MCF 10A (cell line): ENCODE data around the gene KDM5B. TPM values are rescaled to one million over a fixed set of nuclear protein-coding genes. Genes with fewer than 3 reads are reported as not detected.

Experiments
- BruUV-seq: library from RNA; stranded (reverse); fragments of 400-500 nt; replicated peaks from 2 replicates; lab custom pipeline; 2021; lab: Mats Ljungman, UMichigan
- CTCF ChIA-PET: fragments of 300-600 bp; sonication (Branson Sonifier 250); formaldehyde crosslinking; extraction: SDS; loops from one replicate; lab custom pipeline; 2021; ENCODE audit warnings: antibody characterized with exemption, inconsistent platforms; lab: Yijun Ruan, JAX
- POLR2A ChIA-PET: fragments of 300-600, 350-650 bp; sonication (Branson Sonifier 250); formaldehyde crosslinking; extraction: SDS; loops from one replicate; lab custom pipeline; 2020; ENCODE audit warnings: antibody characterized with exemption, inconsistent platforms; lab: Yijun Ruan, JAX
- DNase-seq: peaks from one replicate; pipeline ENCODE4 v3.0.0-alpha.2; 2018; ENCODE audit not compliant: unreplicated experiment
- H3K27ac Mint-ChIP-seq: one replicate; pipeline ENCODE4 v1.8.0; 2022; ENCODE audit warnings: mild to moderate bottlenecking, low read depth, mixed read lengths; ENCODE audit not compliant: unreplicated experiment
- H3K27me3 Mint-ChIP-seq: one replicate; pipeline ENCODE4 v1.8.0; 2022; ENCODE audit warnings: mixed read lengths; ENCODE audit not compliant: insufficient read depth, unreplicated experiment
- H3K36me3 Mint-ChIP-seq: one replicate; pipeline ENCODE4 v1.8.0; 2022; ENCODE audit warnings: mild to moderate bottlenecking, moderate library complexity, mixed read lengths; ENCODE audit not compliant: insufficient read depth, unreplicated experiment
- H3K4me1 Mint-ChIP-seq: one replicate; pipeline ENCODE4 v1.8.0; 2022; ENCODE audit warnings: mixed read lengths; ENCODE audit not compliant: insufficient read depth, unreplicated experiment
- H3K4me3 Mint-ChIP-seq: one replicate; pipeline ENCODE4 v1.8.0; 2022; ENCODE audit warnings: mild to moderate bottlenecking, moderate library complexity, mixed read lengths; ENCODE audit not compliant: unreplicated experiment
- H3K9me3 Mint-ChIP-seq: one replicate; pipeline ENCODE4 v1.8.0; 2022; ENCODE audit warnings: mixed read lengths; ENCODE audit not compliant: unreplicated experiment
- intact Hi-C: fragments of 100-400 bp; cut with micrococcal nuclease; formaldehyde crosslinking; loops from 2 replicates; pipeline ENCODE4 v1.14.1; 2022
- total RNA-seq: library from RNA; stranded (reverse); gene quantifications from 2 replicates; pipeline ENCODE4 v1.2.3, GENCODE V29; 2022
- TF ChIP-seq, protein P1 (sequence below): fragments of 200-600 bp; IDR thresholded peaks from one replicate; pipeline ENCODE4 v1.8.0; 2022; ENCODE audit warnings: antibody characterized with exemption, mild to moderate bottlenecking; ENCODE audit not compliant: unreplicated experiment

The KDM5B gene
- total RNA-seq, 1 experiment from 2014 or later: 180 TPM

DNA sequence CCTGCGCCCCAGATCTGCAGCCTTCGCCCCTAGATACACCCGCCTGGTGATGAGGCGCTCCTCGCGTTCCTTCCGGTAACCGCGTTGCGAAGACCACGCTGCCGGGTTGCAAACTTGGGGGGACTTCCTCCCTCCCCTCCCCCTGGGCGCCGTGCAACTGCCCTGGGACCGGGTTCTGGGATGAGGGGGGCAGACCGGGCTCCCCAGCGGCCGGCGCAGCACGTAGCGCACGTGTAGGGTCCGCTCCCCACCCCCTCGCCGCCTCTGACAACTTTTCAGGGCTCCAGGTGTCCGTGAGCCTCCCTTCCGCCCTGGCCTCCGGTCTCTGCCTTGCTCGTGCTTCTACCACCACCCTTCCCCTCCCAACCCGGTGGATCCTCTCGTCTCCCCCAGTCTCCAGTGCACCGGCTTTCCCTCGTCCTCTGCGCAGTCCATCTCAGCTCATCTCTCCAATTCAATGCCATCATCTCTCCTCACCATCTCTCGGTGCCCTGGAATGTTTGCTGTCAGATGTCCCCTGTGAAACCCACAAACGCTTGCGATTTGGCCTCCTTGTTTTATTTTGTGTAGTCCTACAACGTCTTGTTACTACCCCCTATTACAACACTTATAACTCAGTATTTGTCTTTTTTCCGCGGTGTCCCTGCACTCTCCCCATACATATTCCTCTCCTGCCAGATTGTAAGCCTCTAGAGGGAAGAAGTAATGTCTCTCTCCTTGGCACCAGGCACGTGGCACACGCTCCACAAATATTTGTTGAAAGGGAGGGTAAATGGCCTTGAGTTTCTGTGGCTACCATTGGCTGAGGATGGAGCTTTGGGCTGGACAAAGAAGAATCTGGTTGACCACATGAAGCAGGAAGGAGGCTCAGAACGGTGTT, 3.3 kb upstream of the KDM5B start:
- Mint-ChIP-seq H3K27ac (peak overlapping the region; percentile 65), H3K9me3 (no peaks in the 10 kb centered on the region), H3K4me3 (peak overlapping the region; percentile 81), H3K4me1 (peaks cover 26% of the 10 kb centered on the region), H3K27me3 (no peaks in the 10 kb centered on the region), H3K36me3 (peaks cover 8% of the 10 kb centered on the region)
- ChIA-PET CTCF (interaction anchor here (0.5 to 1.3 kb wide), 6 partner anchors 13 to 192 kb away, joined by 3 to 4 read pairs (median 3); no protein-coding TSS in a partner anchor), POLR2A (interaction anchor here (0.6 to 4.3 kb wide), 45 partner anchors 8 to 581 kb away, joined by 3 to 39 read pairs (median 5); partner anchors contain the start of genes CYB5R1, KLHL12, RABIF and TMEM183A)
- TF ChIP-seq, protein P1, sequence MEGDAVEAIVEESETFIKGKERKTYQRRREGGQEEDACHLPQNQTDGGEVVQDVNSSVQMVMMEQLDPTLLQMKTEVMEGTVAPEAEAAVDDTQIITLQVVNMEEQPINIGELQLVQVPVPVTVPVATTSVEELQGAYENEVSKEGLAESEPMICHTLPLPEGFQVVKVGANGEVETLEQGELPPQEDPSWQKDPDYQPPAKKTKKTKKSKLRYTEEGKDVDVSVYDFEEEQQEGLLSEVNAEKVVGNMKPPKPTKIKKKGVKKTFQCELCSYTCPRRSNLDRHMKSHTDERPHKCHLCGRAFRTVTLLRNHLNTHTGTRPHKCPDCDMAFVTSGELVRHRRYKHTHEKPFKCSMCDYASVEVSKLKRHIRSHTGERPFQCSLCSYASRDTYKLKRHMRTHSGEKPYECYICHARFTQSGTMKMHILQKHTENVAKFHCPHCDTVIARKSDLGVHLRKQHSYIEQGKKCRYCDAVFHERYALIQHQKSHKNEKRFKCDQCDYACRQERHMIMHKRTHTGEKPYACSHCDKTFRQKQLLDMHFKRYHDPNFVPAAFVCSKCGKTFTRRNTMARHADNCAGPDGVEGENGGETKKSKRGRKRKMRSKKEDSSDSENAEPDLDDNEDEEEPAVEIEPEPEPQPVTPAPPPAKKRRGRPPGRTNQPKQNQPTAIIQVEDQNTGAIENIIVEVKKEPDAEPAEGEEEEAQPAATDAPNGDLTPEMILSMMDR: no peak
- no peak for DNase-seq
- no TSS peak for BruUV-seq
- intact Hi-C loops: no loop called here

DNA sequence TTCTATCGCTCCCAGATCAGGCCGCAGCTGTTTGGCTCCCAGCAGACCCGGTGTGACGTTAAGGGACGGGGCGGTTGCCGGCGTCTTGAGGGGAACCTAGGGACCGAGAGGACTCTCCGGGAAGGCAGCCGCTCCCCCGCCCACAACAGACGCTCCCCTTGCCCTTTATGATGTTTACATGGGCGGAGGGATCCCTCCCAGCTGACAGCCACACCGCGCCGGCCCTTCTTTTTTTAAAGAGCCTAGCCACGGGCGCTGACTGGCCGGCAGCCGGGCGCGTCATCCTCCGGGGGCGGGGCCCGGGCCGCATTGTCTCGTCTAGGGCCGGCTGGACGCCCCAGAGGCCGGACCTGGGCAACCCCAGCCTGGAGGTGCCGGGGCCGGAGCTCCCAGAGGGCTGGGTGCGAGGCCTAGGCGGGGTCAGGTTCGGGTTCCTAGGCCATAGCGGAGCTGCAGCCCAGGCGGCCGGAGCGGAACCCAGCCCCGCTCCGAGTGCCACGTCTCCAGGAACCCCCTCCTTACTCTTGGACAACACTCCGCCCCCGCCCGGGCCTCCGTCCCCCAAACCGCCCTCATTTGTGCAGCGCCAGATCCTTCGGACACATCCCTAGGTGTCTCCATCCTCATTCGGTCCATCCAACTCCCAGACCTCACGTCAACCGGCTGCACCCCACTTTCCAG, 2.5 kb upstream of the KDM5B start, which contains the start of gene PCAT6:
Gene PCAT6, plus strand, starts transcription at position 340 of the 681 bp plus-strand sequence.
- ChIA-PET CTCF (interaction anchor here (0.6 to 1.4 kb wide), 9 partner anchors 10 to 496 kb away, joined by 3 read pairs; no protein-coding TSS in a partner anchor), POLR2A (interaction anchor here (0.6 to 4.3 kb wide), 59 partner anchors 8 to 582 kb away, joined by 3 to 39 read pairs (median 4); partner anchors contain the start of genes CYB5R1, KLHL12, RABIF and TMEM183A)
- BruUV-seq: no TSS peak
- TF ChIP-seq, protein P1: no peak
- peak within 1 kb of the TSS; percentile 65 for H3K27ac Mint-ChIP-seq
- peaks cover 33% of the 10 kb centered on the region for H3K4me1 Mint-ChIP-seq
- peak; percentile 99 for DNase-seq
- peak within 1 kb of the TSS; percentile 81 for H3K4me3 Mint-ChIP-seq
- H3K27me3 Mint-ChIP-seq: no peaks in the 10 kb centered on the region
- peaks cover 8% of the 10 kb centered on the region for H3K36me3 Mint-ChIP-seq
- intact Hi-C loops: loop anchor here (1.0 kb wide), 1 partner anchor 79 kb away; the partner anchor contains the start of gene RABIF
- no peaks in the 10 kb centered on the region for H3K9me3 Mint-ChIP-seq

GRCh38 chr1:202810193-202810614, 2.0 kb upstream of the KDM5B start:
- Mint-ChIP-seq H3K27ac (peak overlapping the region; percentile 65), H3K36me3 (peaks cover 8% of the 10 kb centered on the region), H3K27me3 (no peaks in the 10 kb centered on the region), H3K4me3 (peak overlapping the region; percentile 81), H3K4me1 (peaks cover 39% of the 10 kb centered on the region), H3K9me3 (no peaks in the 10 kb centered on the region)
- TF ChIP-seq, protein P1: no peak
- no peak for DNase-seq
- ChIA-PET CTCF (interaction anchor here (0.6 to 1.4 kb wide), 7 partner anchors 11 to 497 kb away, joined by 3 to 4 read pairs (median 3); no protein-coding TSS in a partner anchor), POLR2A (interaction anchor here (0.6 to 4.3 kb wide), 58 partner anchors 10 to 518 kb away, joined by 3 to 39 read pairs (median 4); partner anchors contain the start of genes CYB5R1, KLHL12, RABIF and TMEM183A)
- no TSS peak for BruUV-seq
- intact Hi-C loops: loop anchor here (1.0 kb wide), 1 partner anchor 79 kb away; the partner anchor contains the start of gene RABIF
